Tibial nerve (tissue), 3 donors: ENCODE measurements around the gene RAB6B.

Experiments used
- CTCF ChIP-seq, 5 experiments: fragments of 200-600 bp in 3 of 5; fragments of 450-650 bp in 2 of 5; sonication (generic) in 3 of 5; IDR thresholded peaks; one replicate each; pipeline ENCODE4 v1.5.1; 2016 to 2019; ENCODE audit warnings: antibody characterized with exemption in 5 of 5, mild to moderate bottlenecking in 3 of 5, moderate library complexity in 2 of 5
- POLR2A ChIP-seq, 2 donors: fragments of 450-650 bp; IDR thresholded peaks; one replicate each; pipeline ENCODE4 v1.6.1; 2017; ENCODE audit warnings: antibody characterized with exemption in 2 of 2, mild to moderate bottlenecking in 2 of 2, moderate library complexity in 2 of 2

- TF ChIP-seq CTCF (IDR thresholded peaks at IDR 0.05), result no peak
- no peak for TF ChIP-seq POLR2A (IDR thresholded peaks at IDR 0.05)
Measured at GRCh38 chr3:133943031-133943535, 47.4 kb upstream of the RAB6B start.
